Skeletal muscle satellite cell (primary cell): ENCODE measurements around the gene A3GALT2.

ENCODE experiments used
- H3K27me3 ChIP-seq: 2 replicates; pipeline ENCODE4 v1.7.0; 2013; ENCODE audit warnings: low read length; ENCODE audit not compliant: control insufficient read depth, insufficient read depth
- H3K36me3 ChIP-seq: 2 replicates; pipeline ENCODE4 v1.7.0; 2013; ENCODE audit warnings: mild to moderate bottlenecking, control low read depth, low read length; ENCODE audit not compliant: insufficient read depth
- H3K4me1 ChIP-seq: 2 replicates; pipeline ENCODE4 v1.7.0; 2013; ENCODE audit warnings: low read length; ENCODE audit not compliant: control insufficient read depth, insufficient read depth
- H3K4me2 ChIP-seq: 2 replicates; pipeline ENCODE4 v1.7.0; 2013; ENCODE audit warnings: mild to moderate bottlenecking, low read length
- H3K4me3 ChIP-seq: 2 replicates; pipeline ENCODE4 v1.7.0; 2013; ENCODE audit warnings: low read length
- H3K9ac ChIP-seq: 2 replicates; pipeline ENCODE4 v1.7.0; 2013; ENCODE audit warnings: mild to moderate bottlenecking, low read depth, low read length, moderate library complexity
- H3K9me3 ChIP-seq: replicated peaks from 2 replicates; pipeline ENCODE4 v1.7.0; 2013; ENCODE audit warnings: mild to moderate bottlenecking, control low read depth, low read length

A3GALT2 gene

GRCh38 chr1:33330906-33331305, 10.0 kb upstream of the A3GALT2 start:
- Histone ChIP-seq H3K9ac (no peak overlapping the region), H3K36me3 (peaks cover 93% of the 10 kb centered on the region), H3K4me1 (peaks cover 72% of the 10 kb centered on the region), H3K27me3 (no peaks in the 10 kb centered on the region), H3K4me2 (no peak overlapping the region), H3K9me3 (no peaks in the 10 kb centered on the region), H3K4me3 (no peak overlapping the region)

GRCh38 chr1:33330361-33330890, 9.5 kb upstream of the A3GALT2 start:
- Histone ChIP-seq H3K9ac (no peak overlapping the region), H3K4me2 (no peak overlapping the region), H3K4me3 (no peak overlapping the region), H3K4me1 (peaks cover 70% of the 10 kb centered on the region), H3K36me3 (peaks cover 97% of the 10 kb centered on the region), H3K27me3 (no peaks in the 10 kb centered on the region), H3K9me3 (no peaks in the 10 kb centered on the region)

GRCh38 chr1:33329600-33330305, 8.9 kb upstream of the A3GALT2 start:
- Histone ChIP-seq H3K4me2 (no peak overlapping the region), H3K9ac (no peak overlapping the region), H3K4me3 (no peak overlapping the region), H3K36me3 (peaks cover 97% of the 10 kb centered on the region), H3K27me3 (no peaks in the 10 kb centered on the region), H3K4me1 (peaks cover 63% of the 10 kb centered on the region), H3K9me3 (no peaks in the 10 kb centered on the region)

- no peaks in the 10 kb centered on the region for H3K9me3 ChIP-seq
- peaks cover 97% of the 10 kb centered on the region for H3K36me3 ChIP-seq
- H3K27me3 ChIP-seq, result no peaks in the 10 kb centered on the region
- H3K4me3 ChIP-seq, result no peak overlapping the region
- peaks cover 54% of the 10 kb centered on the region for H3K4me1 ChIP-seq
- no peak overlapping the region for H3K9ac ChIP-seq
- no peak overlapping the region for H3K4me2 ChIP-seq
These were observed 7.9 kb upstream of the A3GALT2 start for GRCh38 chr1:33328817-33329216.

GRCh38 chr1:33327587-33328325, 6.9 kb upstream of the A3GALT2 start:
- peaks cover 43% of the 10 kb centered on the region for H3K4me1 ChIP-seq
- no peak overlapping the region for H3K4me2 ChIP-seq
- H3K9ac ChIP-seq, result no peak overlapping the region
- peaks cover 97% of the 10 kb centered on the region for H3K36me3 ChIP-seq
- H3K4me3 ChIP-seq, result no peak overlapping the region
- no peaks in the 10 kb centered on the region for H3K9me3 ChIP-seq
- no peaks in the 10 kb centered on the region for H3K27me3 ChIP-seq

GRCh38 chr1:33326785-33327184, 5.9 kb upstream of the A3GALT2 start:
- Histone ChIP-seq H3K4me2 (no peak overlapping the region), H3K36me3 (peaks cover 94% of the 10 kb centered on the region), H3K4me1 (peaks cover 34% of the 10 kb centered on the region), H3K9ac (no peak overlapping the region), H3K27me3 (no peaks in the 10 kb centered on the region), H3K9me3 (no peaks in the 10 kb centered on the region), H3K4me3 (no peak overlapping the region)

GRCh38 chr1:33324677-33325575, 4.0 kb upstream of the A3GALT2 start:
- no peak overlapping the region for H3K4me3 ChIP-seq
- peaks cover 27% of the 10 kb centered on the region for H3K4me1 ChIP-seq
- H3K9me3 ChIP-seq, result no peaks in the 10 kb centered on the region
- no peak overlapping the region for H3K9ac ChIP-seq
- H3K36me3 ChIP-seq, result peaks cover 85% of the 10 kb centered on the region
- no peak overlapping the region for H3K4me2 ChIP-seq
- H3K27me3 ChIP-seq, result no peaks in the 10 kb centered on the region

GRCh38 chr1:33323663-33324477, 3.0 kb upstream of the A3GALT2 start:
- Histone ChIP-seq H3K4me2 (no peak overlapping the region), H3K9me3 (no peaks in the 10 kb centered on the region), H3K4me1 (peaks cover 19% of the 10 kb centered on the region), H3K4me3 (no peak overlapping the region), H3K27me3 (no peaks in the 10 kb centered on the region), H3K36me3 (peaks cover 74% of the 10 kb centered on the region), H3K9ac (no peak overlapping the region)

- Histone ChIP-seq H3K4me3 (no peak overlapping the region), H3K4me2 (no peak overlapping the region), H3K9ac (no peak overlapping the region), H3K9me3 (no peaks in the 10 kb centered on the region), H3K4me1 (peaks cover 10% of the 10 kb centered on the region), H3K36me3 (peaks cover 66% of the 10 kb centered on the region), H3K27me3 (no peaks in the 10 kb centered on the region)
These were observed 2.1 kb upstream of the A3GALT2 start for GRCh38 chr1:33322870-33323585.

GRCh38 chr1:33322109-33322508, 1.2 kb upstream of the A3GALT2 start:
- Histone ChIP-seq H3K4me1 (peaks cover 3% of the 10 kb centered on the region), H3K4me2 (no peak overlapping the region), H3K36me3 (peaks cover 58% of the 10 kb centered on the region), H3K27me3 (no peaks in the 10 kb centered on the region), H3K9ac (no peak overlapping the region), H3K4me3 (no peak overlapping the region), H3K9me3 (no peaks in the 10 kb centered on the region)
